H9 (cell line): ENCODE results near the gene TREM1. TPM values are rescaled to one million over a fixed set of nuclear protein-coding genes. Genes with fewer than 3 reads are reported as not detected.

Experiments
- DNase-seq: peaks from one replicate; pipeline ENCODE4 v3.0.0-alpha.2; 2017
- H2AFZ ChIP-seq: one replicate; pipeline ENCODE4 v1.6.1; 2013; ENCODE audit warnings: mild to moderate bottlenecking, low read length, control low read depth, moderate library complexity
- H2AK5ac ChIP-seq: 2 replicates; pipeline ENCODE4 v1.6.1; 2013; ENCODE audit warnings: low read length, control low read depth, mixed read lengths; ENCODE audit not compliant: insufficient read length
- H2BK120ac ChIP-seq: one replicate; pipeline ENCODE4 v1.6.1; 2013; ENCODE audit warnings: low read depth, mild to moderate bottlenecking, low read length, control low read depth, inconsistent platforms; ENCODE audit not compliant: poor library complexity, severe bottlenecking
- H2BK12ac ChIP-seq: 2 replicates; pipeline ENCODE4 v1.6.1; 2013; ENCODE audit warnings: low read length, control low read depth, mixed read lengths, low read depth; ENCODE audit not compliant: insufficient read length
- H2BK15ac ChIP-seq: 2 replicates; pipeline ENCODE4 v1.6.1; 2013; ENCODE audit warnings: low read depth, low read length, control low read depth
- H2BK20ac ChIP-seq: one replicate; pipeline ENCODE4 v1.6.1; 2013; ENCODE audit warnings: low read depth, mild to moderate bottlenecking, low read length, control low read depth, inconsistent platforms; ENCODE audit not compliant: poor library complexity, severe bottlenecking
- H2BK5ac ChIP-seq: 2 replicates; pipeline ENCODE4 v1.6.1; 2013; ENCODE audit warnings: low read length, control low read depth, mixed read lengths; ENCODE audit not compliant: insufficient read length
- H3K14ac ChIP-seq: 2 replicates; pipeline ENCODE4 v1.6.1; 2013; ENCODE audit warnings: low read length, control low read depth; ENCODE audit not compliant: insufficient read depth
- H3K18ac ChIP-seq: 2 replicates; pipeline ENCODE4 v1.6.1; 2013; ENCODE audit warnings: low read depth, mild to moderate bottlenecking, mixed read lengths, low read length, control low read depth; ENCODE audit not compliant: insufficient read length
- H3K23ac ChIP-seq: 2 replicates; pipeline ENCODE4 v1.6.1; 2013; ENCODE audit warnings: low read length, control low read depth, mixed read lengths, low read depth; ENCODE audit not compliant: insufficient read length
- H3K23me2 ChIP-seq: 2 replicates; pipeline ENCODE4 v1.6.1; 2013; ENCODE audit warnings: low read depth, mild to moderate bottlenecking, mixed read lengths, low read length, control low read depth; ENCODE audit not compliant: insufficient read length, poor library complexity, severe bottlenecking
- H3K27ac ChIP-seq: 2 replicates; pipeline ENCODE4 v1.5.1; 2013; ENCODE audit warnings: low read length, control low read depth, mixed read lengths, low read depth; ENCODE audit not compliant: insufficient read length
- H3K27me3 ChIP-seq: 2 replicates; pipeline ENCODE4 v1.6.1; 2013; ENCODE audit warnings: low read length, control low read depth, inconsistent platforms; ENCODE audit not compliant: insufficient read depth
- H3K4ac ChIP-seq: 2 replicates; pipeline ENCODE4 v1.6.1; 2013; ENCODE audit warnings: low read depth, mild to moderate bottlenecking, control low read depth, inconsistent platforms, low read length, moderate library complexity
- H3K4me1 ChIP-seq: 2 replicates; pipeline ENCODE4 v1.6.1; 2013; ENCODE audit warnings: low read length, control low read depth, inconsistent platforms; ENCODE audit not compliant: insufficient read depth
- H3K4me2 ChIP-seq: 2 replicates; pipeline ENCODE4 v1.6.1; 2013; ENCODE audit warnings: low read length, control low read depth, mixed read lengths; ENCODE audit not compliant: insufficient read length, insufficient read depth
- H3K56ac ChIP-seq: 2 replicates; pipeline ENCODE4 v1.6.1; 2013; ENCODE audit warnings: low read depth, mild to moderate bottlenecking, mixed read lengths, low read length, control low read depth; ENCODE audit not compliant: insufficient read length
- H3K79me1 ChIP-seq: 2 replicates; pipeline ENCODE4 v1.6.1; 2013; ENCODE audit warnings: low read depth, mild to moderate bottlenecking, moderate library complexity, low read length, control low read depth, inconsistent platforms; ENCODE audit not compliant: insufficient read depth, poor library complexity, severe bottlenecking
- H3K79me2 ChIP-seq: 2 replicates; pipeline ENCODE4 v1.6.1; 2013; ENCODE audit warnings: low read length, control low read depth, inconsistent platforms; ENCODE audit not compliant: insufficient read depth
- H3K9ac ChIP-seq: 2 replicates; pipeline ENCODE4 v1.6.1; 2013; ENCODE audit warnings: low read length, control low read depth, mixed read lengths; ENCODE audit not compliant: insufficient read length; ENCODE audit errors: extremely low read depth
- H3K9me3 ChIP-seq: one replicate; pipeline ENCODE4 v1.6.1; 2013; ENCODE audit warnings: low read depth, low read length, inconsistent platforms; ENCODE audit not compliant: control insufficient read depth
- H3T11ph ChIP-seq: one replicate; pipeline ENCODE4 v1.6.1; 2013; ENCODE audit warnings: mild to moderate bottlenecking, low read length, control low read depth, inconsistent platforms
- H4K20me1 ChIP-seq: one replicate; pipeline ENCODE4 v1.6.1; 2013; ENCODE audit not compliant: control insufficient read depth, insufficient read length, insufficient read depth
- H4K5ac ChIP-seq: 2 replicates; pipeline ENCODE4 v1.6.1; 2013; ENCODE audit warnings: low read depth, mild to moderate bottlenecking, mixed read lengths, low read length, control low read depth; ENCODE audit not compliant: insufficient read length
- H4K8ac ChIP-seq: replicated peaks from 2 replicates; pipeline ENCODE4 v1.6.1; 2013; ENCODE audit warnings: low read length, control low read depth, mixed read lengths, low read depth; ENCODE audit not compliant: insufficient read length
- H4K91ac ChIP-seq: 2 replicates; pipeline ENCODE4 v1.6.1; 2013; ENCODE audit warnings: low read depth, mild to moderate bottlenecking, moderate library complexity, mixed read lengths, low read length, control low read depth; ENCODE audit not compliant: insufficient read length
- H3K27ac Mint-ChIP-seq, 3 experiments: 2 replicates in 2 of 3; 3 replicates in 1 of 3; pipeline ENCODE4 v1.8.0; 2020 to 2021; ENCODE audit warnings: mixed read lengths in 3 of 3, mild to moderate bottlenecking in 1 of 3, moderate library complexity in 1 of 3
- H3K27me3 Mint-ChIP-seq: 2 replicates; pipeline ENCODE4 v1.8.0; 2021; ENCODE audit warnings: low read depth, mild to moderate bottlenecking, moderate library complexity, mixed read lengths
- H3K36me3 Mint-ChIP-seq, 3 experiments: 2 replicates in 2 of 3; 3 replicates in 1 of 3; pipeline ENCODE4 v1.8.0; 2020 to 2021; ENCODE audit warnings: low read depth in 3 of 3, mixed read lengths in 3 of 3; ENCODE audit not compliant: insufficient read depth in 1 of 3
- H3K4me1 Mint-ChIP-seq, 2 experiments: 2 replicates each; pipeline ENCODE4 v1.8.0; 2020; ENCODE audit warnings: mixed read lengths in 2 of 2
- H3K4me3 Mint-ChIP-seq, 2 experiments: 2 replicates in 1 of 2; 3 replicates in 1 of 2; pipeline ENCODE4 v1.8.0; 2020 to 2021; ENCODE audit warnings: mild to moderate bottlenecking in 2 of 2, mixed read lengths in 2 of 2, moderate library complexity in 1 of 2
- H3K9me3 Mint-ChIP-seq, 2 experiments: 2 replicates in 1 of 2; 3 replicates in 1 of 2; pipeline ENCODE4 v1.8.0; 2020; ENCODE audit warnings: mild to moderate bottlenecking in 2 of 2, mixed read lengths in 2 of 2, moderate library complexity in 1 of 2
- CTCF ChIP-seq: fragments of 200-600 bp; sonication (generic); conservative IDR thresholded peaks from 3 replicates; pipeline ENCODE4 v1.8.0; 2021; ENCODE audit warnings: antibody characterized with exemption, mild to moderate bottlenecking
- WGBS: extraction: QIAGEN DNeasy Blood & Tissue Kit; methylation state at CpG from one replicate; pipeline ENCODE4 v1.1.7; 2013; ENCODE audit warnings: missing lambda C conversion rate, low lambda C conversion rate, mixed read lengths; ENCODE audit not compliant: insufficient read length; ENCODE audit errors: extremely low coverage; 5-methylcytosine and 5-hydroxymethylcytosine counted together
- total RNA-seq: library from RNA; stranded (reverse); gene quantifications from 2 replicates; pipeline ENCODE4 v1.2.1, GENCODE V29; 2021

TREM1 gene
- total RNA-seq, 1 experiment from 2014 or later, result not detected

GRCh38 chr6:41269716-41270115 is 16.8 kb downstream of the TREM1 start:
- Histone ChIP-seq H3K56ac (no peak overlapping the region), H3K9ac (no peak overlapping the region), H3K23ac (no peak overlapping the region), H3K18ac (no peak overlapping the region), H2BK20ac (no peak overlapping the region), H2BK12ac (no peak overlapping the region), H4K20me1 (no peaks in the 10 kb centered on the region), H3K79me1 (no peaks in the 10 kb centered on the region), H3K27me3 (no peaks in the 10 kb centered on the region), H4K8ac (no peak overlapping the region), H3K9me3 (no peaks in the 10 kb centered on the region), H3K27ac (no peak overlapping the region), H2AK5ac (no peak overlapping the region), H3K4ac (no peak overlapping the region), H3K4me1 (no peaks in the 10 kb centered on the region), H2BK15ac (no peak overlapping the region), H2AFZ (no peak overlapping the region), H3K79me2 (no peaks in the 10 kb centered on the region), H4K5ac (no peak overlapping the region), H3T11ph (no peak overlapping the region), H3K23me2 (no peaks in the 10 kb centered on the region), H3K14ac (no peak overlapping the region), H3K4me2 (no peak overlapping the region), H2BK5ac (no peak overlapping the region), H2BK120ac (no peak overlapping the region), H4K91ac (no peak overlapping the region)
- Mint-ChIP-seq H3K9me3 (no peaks in the 10 kb centered on the region), H3K4me3 (no peak overlapping the region), H3K4me1 (no peaks in the 10 kb centered on the region), H3K27me3 (peaks cover 11% of the 10 kb centered on the region), H3K36me3 (no peaks in the 10 kb centered on the region), H3K27ac (no peak overlapping the region)
- WGBS, result no CpG with 5 or more reads among the region's 4 CpGs
- no peak for TF ChIP-seq CTCF
- no peak for DNase-seq
